Activated CD8-positive, alpha-beta memory T cell treated with anti-CD3 and anti-CD28 coated beads, Interleukin-2, amount 50 U/mL, for 24 hours (primary cell): ENCODE results near the gene GNAI1.

ENCODE experiments used
- DNase-seq: peaks from one replicate; pipeline ENCODE4 v3.0.0-alpha.2; 2020; ENCODE audit errors: extremely low read depth

GNAI1 gene

GRCh38 chr7:80213814-80214213 lies 79.2 kb downstream of the GNAI1 start:
- no peak for DNase-seq

- no peak for DNase-seq
These were observed 81.1 kb downstream of the GNAI1 start for GRCh38 chr7:80215734-80216133.

GRCh38 chr7:80216996-80217842 lies 82.6 kb downstream of the GNAI1 start:
- DNase-seq, result no peak

GRCh38 chr7:80218723-80219122 lies 84.1 kb downstream of the GNAI1 start:
- no peak for DNase-seq

- DNase-seq, result no peak
These were observed 85.5 kb downstream of the GNAI1 start for GRCh38 chr7:80220022-80220634.

- DNase-seq, result no peak
These were observed 89.8 kb downstream of the GNAI1 start for GRCh38 chr7:80224415-80224814.

- no peak for DNase-seq
These were observed 90.7 kb downstream of the GNAI1 start for GRCh38 chr7:80225361-80225760.

GRCh38 chr7:80226629-80227028 lies 92.0 kb downstream of the GNAI1 start:
- no peak for DNase-seq

- no peak for DNase-seq
These were observed 95.7 kb downstream of the GNAI1 start for GRCh38 chr7:80230327-80230726.

GRCh38 chr7:80231707-80232106 lies 97.1 kb downstream of the GNAI1 start:
- no peak for DNase-seq

GRCh38 chr7:80232979-80233724 lies 98.5 kb downstream of the GNAI1 start:
- no peak for DNase-seq

GRCh38 chr7:80235334-80235733 lies 100.7 kb downstream of the GNAI1 start:
- no peak for DNase-seq

- no peak for DNase-seq
These were observed 102.0 kb downstream of the GNAI1 start for GRCh38 chr7:80236681-80237080.

GRCh38 chr7:80240265-80241025 lies 105.8 kb downstream of the GNAI1 start:
- DNase-seq, result no peak

GRCh38 chr7:80241671-80242070 lies 107.0 kb downstream of the GNAI1 start:
- DNase-seq, result no peak

- DNase-seq, result no peak
These were observed 108.8 kb downstream of the GNAI1 start for GRCh38 chr7:80243425-80243824.

GRCh38 chr7:80244206-80244916 lies 109.7 kb downstream of the GNAI1 start:
- DNase-seq, result no peak

GRCh38 chr7:80247144-80247543 lies 112.5 kb downstream of the GNAI1 start:
- no peak for DNase-seq

- DNase-seq, result no peak
These were observed 113.3 kb downstream of the GNAI1 start for GRCh38 chr7:80247891-80248290.

- no peak for DNase-seq
These were observed 114.6 kb downstream of the GNAI1 start for GRCh38 chr7:80249184-80249583.

GRCh38 chr7:80249619-80250295 lies 115.1 kb downstream of the GNAI1 start:
- DNase-seq, result no peak
